ENCODE data around the gene DMKN.

- no peak for TF ChIP-seq POLR2A (IDR thresholded peaks at IDR 0.05)
- TF ChIP-seq POLR2AphosphoS5 (IDR thresholded peaks at IDR 0.05): no peak
- no peak for TF ChIP-seq CTCF (IDR thresholded peaks at IDR 0.05)
Measured at GRCh38 chr19:35493971-35494370, 19.5 kb downstream of the DMKN start.

Measured in transverse colon (tissue), 4 donors.